Activated naive CD4-positive, alpha-beta T cell treated with anti-CD3 and anti-CD28 coated beads, Interleukin-2, amount 10 ng/mL, durations not matched to agents 7 days and 5 days (primary cell): ENCODE results near the gene KANSL1.
A peak's percentile ranks its signal among the peaks of the same experiment; 100 is the strongest.
"Not testable (repeated sequence)": the region's sequence is repeated elsewhere in the genome, so short reads cannot be mapped to it uniquely, and the experiment has no call there.

ENCODE experiments used
- CTCF ChIA-PET: fragments of 350-600 bp; sonication (Branson Sonifier 250); formaldehyde crosslinking; loops from one replicate; lab custom pipeline; 2021; ENCODE audit warnings: antibody characterized with exemption; lab: Charles Lee
- DNase-seq: peaks from one replicate; pipeline ENCODE4 v3.0.0-alpha.2; 2020
- H3K27ac Mint-ChIP-seq: one replicate; pipeline ENCODE4 v1.8.0; 2021; ENCODE audit warnings: mild to moderate bottlenecking, moderate library complexity, mixed read lengths
- H3K27me3 Mint-ChIP-seq: one replicate; pipeline ENCODE4 v1.8.0; 2021; ENCODE audit warnings: mild to moderate bottlenecking, mixed read lengths
- H3K36me3 Mint-ChIP-seq: one replicate; pipeline ENCODE4 v1.8.0; 2021; ENCODE audit warnings: mixed read lengths
- H3K4me1 Mint-ChIP-seq: one replicate; pipeline ENCODE4 v1.8.0; 2021; ENCODE audit warnings: mixed read lengths
- H3K4me3 Mint-ChIP-seq: one replicate; pipeline ENCODE4 v1.8.0; 2021; ENCODE audit warnings: mild to moderate bottlenecking, moderate library complexity, mixed read lengths
- H3K9me3 Mint-ChIP-seq: one replicate; pipeline ENCODE4 v1.8.0; 2021; ENCODE audit warnings: mixed read lengths

The KANSL1 gene

DNA sequence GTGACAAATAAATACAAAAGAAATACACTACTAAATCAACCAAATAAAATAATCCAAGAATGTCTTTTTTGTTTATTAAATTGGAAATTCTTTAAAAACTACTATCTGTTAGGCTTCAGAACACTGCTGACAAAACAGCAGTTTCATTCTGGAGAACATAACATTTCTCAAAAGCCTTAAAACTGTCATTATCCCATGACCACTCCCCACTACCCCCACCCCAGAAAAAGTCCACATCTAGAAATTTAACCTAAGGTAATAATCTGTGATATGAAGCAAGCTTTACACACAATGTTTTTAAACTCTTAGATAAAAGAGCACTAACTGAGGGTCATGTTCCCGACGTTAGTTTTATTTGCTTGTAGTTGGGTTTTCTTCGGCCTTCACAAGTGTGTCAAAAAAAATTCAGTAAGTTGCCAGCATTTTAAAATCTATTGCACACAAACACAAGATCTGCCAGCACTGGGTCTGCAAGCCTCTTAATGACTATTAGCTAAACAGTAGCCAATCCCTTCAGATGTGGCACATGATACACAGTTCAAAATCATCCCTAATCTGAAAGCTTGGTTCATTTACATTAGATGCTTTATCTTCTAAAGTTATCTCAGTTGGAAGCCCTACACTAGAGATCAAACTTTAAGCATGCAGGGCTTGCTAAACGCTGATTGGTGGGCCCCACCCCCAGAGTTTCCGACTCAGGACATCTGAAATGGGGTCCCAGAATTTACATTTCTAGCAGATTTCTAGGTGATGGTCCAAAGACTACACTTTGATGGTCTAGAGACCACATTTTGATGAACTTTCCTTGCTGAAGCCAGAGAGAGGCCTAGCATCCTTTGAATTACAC, 75.2 kb downstream of the KANSL1 start:
- H3K36me3 Mint-ChIP-seq, result peaks cover 21% of the 10 kb centered on the region
- no peak overlapping the region for H3K4me3 Mint-ChIP-seq
- CTCF ChIA-PET, result no interaction called here
- peaks cover 35% of the 10 kb centered on the region for H3K4me1 Mint-ChIP-seq
- no peaks in the 10 kb centered on the region for H3K27me3 Mint-ChIP-seq
- DNase-seq, result no peak
- no peaks in the 10 kb centered on the region for H3K9me3 Mint-ChIP-seq
- no peak overlapping the region for H3K27ac Mint-ChIP-seq

GRCh38 chr17:46117117-46117516, 76.1 kb downstream of the KANSL1 start:
- CTCF ChIA-PET, result interaction anchor here (0.9 kb wide), 1 partner anchor 73 kb away, joined by 3 read pairs; no protein-coding TSS in a partner anchor
- H3K27ac Mint-ChIP-seq, result no peak overlapping the region
- no peak overlapping the region for H3K4me3 Mint-ChIP-seq
- H3K36me3 Mint-ChIP-seq, result peaks cover 18% of the 10 kb centered on the region
- H3K4me1 Mint-ChIP-seq, result peaks cover 27% of the 10 kb centered on the region
- no peaks in the 10 kb centered on the region for H3K27me3 Mint-ChIP-seq
- no peak for DNase-seq
- H3K9me3 Mint-ChIP-seq, result no peaks in the 10 kb centered on the region

DNA sequence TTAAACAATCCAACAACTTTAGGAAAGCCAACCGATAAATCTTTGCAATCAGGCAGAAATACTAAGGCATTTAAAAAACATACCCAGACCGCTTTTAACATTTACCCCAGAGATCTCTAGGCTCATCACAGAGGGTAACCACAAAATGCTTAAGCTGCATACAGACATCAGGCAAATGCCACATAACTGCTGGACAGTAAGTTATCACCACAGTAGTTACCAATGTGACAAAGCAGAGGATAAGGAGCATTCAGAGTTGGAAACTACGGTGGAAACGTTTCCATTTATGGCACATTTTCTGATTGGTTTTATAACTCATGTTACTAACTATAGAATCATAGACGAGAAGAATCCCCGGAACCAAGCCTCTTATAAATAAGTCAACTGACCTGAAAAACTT, 77.5 kb downstream of the KANSL1 start:
- H3K27ac Mint-ChIP-seq, result no peak overlapping the region
- H3K27me3 Mint-ChIP-seq, result no peaks in the 10 kb centered on the region
- peaks cover 15% of the 10 kb centered on the region for H3K36me3 Mint-ChIP-seq
- no peak overlapping the region for H3K4me3 Mint-ChIP-seq
- CTCF ChIA-PET, result interaction anchor here (0.8 kb wide), 1 partner anchor 72 kb away, joined by 3 read pairs; no protein-coding TSS in a partner anchor
- no peak for DNase-seq
- H3K4me1 Mint-ChIP-seq, result peaks cover 16% of the 10 kb centered on the region
- no peaks in the 10 kb centered on the region for H3K9me3 Mint-ChIP-seq

DNA sequence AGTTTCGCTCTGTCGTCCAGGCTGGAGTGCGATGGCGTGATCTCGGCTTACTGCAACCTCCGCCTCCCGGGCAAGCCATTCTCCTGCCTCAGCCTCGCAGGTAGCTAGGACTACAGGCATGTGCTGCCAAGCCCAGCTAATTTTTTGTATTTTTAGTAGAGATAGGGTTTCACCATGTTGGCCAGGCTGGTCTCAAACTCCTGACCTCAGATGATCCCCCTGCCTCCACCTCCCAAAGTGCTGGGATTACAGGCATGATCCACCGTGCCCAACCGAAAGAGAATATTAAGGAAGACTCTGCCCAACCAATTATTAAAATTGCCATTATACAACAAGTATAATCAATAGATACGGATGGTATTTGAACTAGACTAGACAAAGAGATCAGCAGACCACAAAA, 82.0 kb downstream of the KANSL1 start:
- Mint-ChIP-seq H3K36me3 (peaks cover 20% of the 10 kb centered on the region), H3K4me1 (peaks cover 24% of the 10 kb centered on the region)
- CTCF ChIA-PET, H3K9me3 Mint-ChIP-seq, DNase-seq, H3K27ac Mint-ChIP-seq, H3K27me3 Mint-ChIP-seq, H3K4me3 Mint-ChIP-seq: not testable (repeated sequence)

GRCh38 chr17:46110219-46110618, 83.0 kb downstream of the KANSL1 start:
- DNase-seq, result no peak
- H3K36me3 Mint-ChIP-seq, result peaks cover 17% of the 10 kb centered on the region
- no peaks in the 10 kb centered on the region for H3K9me3 Mint-ChIP-seq
- no peak overlapping the region for H3K4me3 Mint-ChIP-seq
- no peaks in the 10 kb centered on the region for H3K27me3 Mint-ChIP-seq
- no peak overlapping the region for H3K27ac Mint-ChIP-seq
- CTCF ChIA-PET, result no interaction called here
- peaks cover 19% of the 10 kb centered on the region for H3K4me1 Mint-ChIP-seq

DNA sequence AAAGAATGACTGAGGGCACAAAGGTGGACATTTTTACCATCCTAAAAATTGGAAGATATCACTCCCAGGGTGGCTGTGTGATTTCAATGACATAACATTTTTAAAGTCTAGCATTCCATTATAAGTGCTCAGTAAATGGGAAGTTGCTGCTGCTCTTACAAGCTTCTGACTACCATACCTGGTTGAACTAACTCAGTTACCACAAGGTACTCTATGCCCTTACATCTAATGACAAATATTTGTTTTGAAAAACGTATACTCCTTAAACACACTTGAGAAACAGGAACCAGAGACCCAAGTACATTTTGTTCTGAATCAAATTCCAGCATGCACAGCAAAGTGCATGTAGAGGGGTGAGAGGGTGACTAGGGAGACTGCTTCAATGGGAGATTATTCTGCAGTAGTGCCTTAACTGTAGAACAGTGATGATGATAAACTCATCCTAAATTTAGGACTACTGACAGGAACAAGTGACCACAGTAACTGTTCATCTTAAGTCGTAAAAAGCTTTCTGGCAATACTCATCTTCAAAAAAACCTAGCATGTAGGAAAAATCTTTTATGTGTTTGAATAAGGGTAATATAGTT, 83.5 kb downstream of the KANSL1 start:
- no peaks in the 10 kb centered on the region for H3K27me3 Mint-ChIP-seq
- peaks cover 19% of the 10 kb centered on the region for H3K4me1 Mint-ChIP-seq
- CTCF ChIA-PET, result interaction anchor here (0.5 to 1.1 kb wide), 2 partner anchors 14 to 51 kb away, joined by 3 read pairs; no protein-coding TSS in a partner anchor
- peaks cover 17% of the 10 kb centered on the region for H3K36me3 Mint-ChIP-seq
- H3K27ac Mint-ChIP-seq, result no peak overlapping the region
- no peak for DNase-seq
- no peak overlapping the region for H3K4me3 Mint-ChIP-seq
- H3K9me3 Mint-ChIP-seq, result no peaks in the 10 kb centered on the region

GRCh38 chr17:46108550-46109110, 84.6 kb downstream of the KANSL1 start:
- H3K27me3 Mint-ChIP-seq, result no peaks in the 10 kb centered on the region

GRCh38 chr17:46108120-46108519, 85.1 kb downstream of the KANSL1 start:
- no peak overlapping the region for H3K27ac Mint-ChIP-seq
- CTCF ChIA-PET, result no interaction called here
- peaks cover 22% of the 10 kb centered on the region for H3K4me1 Mint-ChIP-seq

More at GRCh38 chr17:46108550-46109110, 84.6 kb downstream of the KANSL1 start:
- CTCF ChIA-PET, result interaction anchor here (0.5 to 1.1 kb wide), 2 partner anchors 15 to 50 kb away, joined by 3 read pairs; no protein-coding TSS in a partner anchor
- peaks cover 20% of the 10 kb centered on the region for H3K36me3 Mint-ChIP-seq
- no peak overlapping the region for H3K4me3 Mint-ChIP-seq
- H3K4me1 Mint-ChIP-seq, result peaks cover 20% of the 10 kb centered on the region
- no peak overlapping the region for H3K27ac Mint-ChIP-seq
- no peak for DNase-seq
- no peaks in the 10 kb centered on the region for H3K9me3 Mint-ChIP-seq

DNA sequence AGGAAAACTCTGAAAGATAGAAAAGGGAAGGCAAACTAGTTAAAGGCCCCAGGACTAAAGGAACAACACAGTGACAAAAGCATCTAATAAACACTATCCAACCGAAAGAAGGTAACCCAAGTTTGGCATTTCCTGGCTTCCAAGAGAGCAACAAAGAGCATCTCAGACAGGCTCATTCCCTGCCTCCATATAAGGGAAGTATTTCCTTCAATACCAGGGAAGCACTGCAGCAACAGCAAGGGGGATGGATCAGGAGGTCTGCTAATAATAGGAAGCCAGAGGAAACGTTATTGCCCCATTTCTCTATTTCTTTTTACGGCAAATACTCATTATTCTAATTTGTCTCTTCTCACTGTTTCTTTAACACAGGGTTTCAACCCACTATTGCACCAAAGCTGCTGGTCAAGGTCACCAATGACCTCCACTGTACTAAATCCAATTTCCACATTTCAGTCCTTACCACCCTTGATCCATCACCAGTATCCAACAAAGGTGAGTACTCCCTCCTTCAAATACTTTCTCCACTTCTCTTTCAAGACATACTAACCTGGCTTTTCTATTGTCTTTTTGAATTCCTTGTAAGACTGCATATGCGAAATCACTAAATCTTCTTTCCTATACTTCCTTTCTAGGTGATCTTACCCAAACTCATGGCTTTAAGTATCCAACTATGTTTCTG, 86.1 kb downstream of the KANSL1 start:
- no peaks in the 10 kb centered on the region for H3K27me3 Mint-ChIP-seq
- no peak overlapping the region for H3K4me3 Mint-ChIP-seq
- H3K27ac Mint-ChIP-seq, result no peak overlapping the region
- peaks cover 31% of the 10 kb centered on the region for H3K4me1 Mint-ChIP-seq
- H3K36me3 Mint-ChIP-seq, result peaks cover 22% of the 10 kb centered on the region
- CTCF ChIA-PET, result interaction anchor here (0.6 kb wide), 1 partner anchor 71 kb away, joined by 3 read pairs; no protein-coding TSS in a partner anchor
- no peaks in the 10 kb centered on the region for H3K9me3 Mint-ChIP-seq
- DNase-seq, result no peak

More at GRCh38 chr17:46108120-46108519, 85.1 kb downstream of the KANSL1 start:
- no peaks in the 10 kb centered on the region for H3K9me3 Mint-ChIP-seq
- no peak for DNase-seq
- no peak overlapping the region for H3K4me3 Mint-ChIP-seq
- H3K36me3 Mint-ChIP-seq, result peaks cover 22% of the 10 kb centered on the region
- H3K27me3 Mint-ChIP-seq, result no peaks in the 10 kb centered on the region

DNA sequence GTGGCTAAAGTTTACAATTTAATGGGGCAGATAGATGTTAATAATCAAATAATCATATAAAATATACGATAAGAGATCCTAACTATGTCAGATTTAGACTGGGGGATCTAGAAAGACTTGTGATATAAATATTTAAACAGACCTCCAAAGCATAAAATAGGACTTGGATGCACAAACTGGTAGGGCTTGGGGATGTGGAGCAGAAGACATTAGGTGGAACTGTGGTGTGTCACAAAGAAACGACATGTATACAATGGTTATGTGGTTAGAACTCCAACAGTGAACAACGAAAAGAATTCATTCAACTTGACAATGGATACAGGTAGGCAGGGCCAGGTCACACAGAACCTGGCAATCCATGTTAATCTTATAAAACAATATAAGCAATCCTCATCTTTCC, 90.4 kb downstream of the KANSL1 start:
- DNase-seq, H3K9me3 Mint-ChIP-seq, H3K4me3 Mint-ChIP-seq, CTCF ChIA-PET, H3K27me3 Mint-ChIP-seq: not testable (repeated sequence)
- Mint-ChIP-seq H3K36me3 (peaks cover 13% of the 10 kb centered on the region), H3K4me1 (peaks cover 50% of the 10 kb centered on the region), H3K27ac (peak overlapping the region; percentile 3)

DNA sequence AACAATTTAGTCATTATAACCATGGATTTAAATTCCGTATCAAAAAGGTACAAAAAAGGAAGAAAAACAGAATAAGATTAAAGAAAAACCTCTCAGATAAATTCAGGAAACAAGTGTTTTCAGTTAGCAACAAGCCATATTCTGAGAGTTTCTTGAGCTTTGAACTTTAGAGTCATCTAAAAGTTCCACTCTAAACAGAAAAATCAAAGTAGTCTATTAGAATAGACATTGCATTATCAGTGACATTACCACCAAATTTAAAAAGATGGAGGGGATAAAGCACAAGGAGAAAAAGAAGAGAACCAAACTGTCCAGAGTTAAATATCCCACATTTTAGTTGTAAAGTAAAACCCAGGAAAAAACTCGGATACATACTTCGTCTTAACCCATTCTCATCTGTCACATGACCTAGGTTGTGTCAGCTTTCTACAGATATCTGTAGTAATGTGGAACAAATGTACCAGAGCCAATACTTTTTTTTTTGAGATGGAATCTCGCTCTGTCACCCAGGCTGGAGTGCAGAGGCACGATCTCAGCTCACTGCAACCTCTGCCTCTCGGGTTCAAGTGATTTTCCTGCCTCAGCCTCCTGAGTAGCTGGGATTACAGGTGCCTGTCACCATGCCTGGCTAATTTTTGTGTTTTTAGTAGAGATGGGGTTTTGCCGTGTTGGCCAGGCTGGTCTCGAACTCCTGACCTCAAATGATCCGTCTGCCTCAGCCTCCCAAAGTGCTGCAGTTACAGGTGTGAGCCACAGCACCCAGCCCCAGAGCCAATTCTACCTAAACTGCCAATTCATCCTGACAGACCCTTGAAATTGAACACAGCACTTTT, 91.2 kb downstream of the KANSL1 start:
- H3K36me3 Mint-ChIP-seq, result peaks cover 16% of the 10 kb centered on the region
- H3K9me3 Mint-ChIP-seq, H3K27ac Mint-ChIP-seq, H3K27me3 Mint-ChIP-seq, H3K4me3 Mint-ChIP-seq, DNase-seq, CTCF ChIA-PET: not testable (repeated sequence)
- peaks cover 43% of the 10 kb centered on the region for H3K4me1 Mint-ChIP-seq

GRCh38 chr17:46100590-46100989, 92.6 kb downstream of the KANSL1 start:
- DNase-seq, result no peak
- CTCF ChIA-PET, result no interaction called here
- Mint-ChIP-seq H3K27ac (no peak overlapping the region), H3K9me3 (no peaks in the 10 kb centered on the region), H3K4me3 (no peak overlapping the region), H3K27me3 (no peaks in the 10 kb centered on the region), H3K36me3 (peaks cover 12% of the 10 kb centered on the region), H3K4me1 (peaks cover 40% of the 10 kb centered on the region)

DNA sequence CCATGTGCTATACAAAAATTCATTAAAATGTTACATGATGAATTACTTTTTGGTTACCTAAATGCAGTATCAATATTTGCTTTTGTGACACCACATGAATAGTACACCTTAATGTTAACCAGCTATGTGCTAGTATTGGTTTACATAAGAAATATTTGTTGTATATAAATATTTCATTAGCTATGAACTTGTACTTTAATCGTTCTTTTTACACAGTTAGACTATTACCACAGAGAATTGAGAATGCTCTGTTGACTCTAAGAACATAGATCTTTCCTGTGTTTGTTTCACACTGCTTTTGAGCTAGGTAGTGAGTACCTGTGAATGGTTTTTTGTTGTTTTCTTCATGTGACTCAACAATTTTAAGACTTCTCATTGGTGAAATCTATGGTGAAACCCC, 93.4 kb downstream of the KANSL1 start:
- no peak overlapping the region for H3K27ac Mint-ChIP-seq
- no peaks in the 10 kb centered on the region for H3K27me3 Mint-ChIP-seq
- CTCF ChIA-PET, result no interaction called here
- H3K36me3 Mint-ChIP-seq, result peaks cover 16% of the 10 kb centered on the region
- H3K4me3 Mint-ChIP-seq, result no peak overlapping the region
- DNase-seq, result no peak
- H3K4me1 Mint-ChIP-seq, result peaks cover 40% of the 10 kb centered on the region
- no peaks in the 10 kb centered on the region for H3K9me3 Mint-ChIP-seq
